Colonic mucosa (tissue), 4 donors: ENCODE measurements around the gene CYP2W1. TPM values are rescaled to one million over a fixed set of nuclear protein-coding genes. Genes with fewer than 3 reads are reported as not detected.

Experiments
- DNase-seq: peaks from one replicate; pipeline ENCODE4 v3.0.0-alpha.2; 2020
- H3K27ac ChIP-seq: fragments of 200-600 bp; one replicate; pipeline ENCODE4 v1.8.0; 2021
- H3K27me3 ChIP-seq: fragments of 200-600 bp; one replicate; pipeline ENCODE4 v1.8.0; 2021
- H3K36me3 ChIP-seq: fragments of 200-600 bp; one replicate; pipeline ENCODE4 v1.8.0; 2021
- H3K4me1 ChIP-seq: fragments of 200-600 bp; one replicate; pipeline ENCODE4 v1.8.0; 2021; ENCODE audit warnings: mild to moderate bottlenecking
- H3K4me3 ChIP-seq: fragments of 200-600 bp; one replicate; pipeline ENCODE4 v1.8.0; 2021
- H3K9ac ChIP-seq, 2 donors: one replicate each; pipeline ENCODE4 v1.7.0; 2013; ENCODE audit warnings: control low read depth in 2 of 2, low read depth in 2 of 2, low read length in 2 of 2
- H3K9me3 ChIP-seq: fragments of 200-600 bp; one replicate; pipeline ENCODE4 v1.8.0; 2021
- intact Hi-C: fragments of 100-400 bp; cut with DNase I; formaldehyde crosslinking; loops from one replicate; pipeline ENCODE4 v1.14.1; 2022
- total RNA-seq, 2 donors: library from RNA; stranded (reverse); fragmentation: NEBNext Ultra II Directional in 1 of 2; extraction: Animal tissue kit (Norgen Biotek cat#: 25700) in 1 of 2; gene quantifications; one replicate each; pipeline ENCODE4 v1.2.1, GENCODE V29; 2021
- TF ChIP-seq, protein P1 (sequence below): fragments of 200-600 bp; IDR thresholded peaks from one replicate; pipeline ENCODE4 v1.8.0; 2022; ENCODE audit warnings: antibody characterized with exemption, mild to moderate bottlenecking
- donor health status: healthy.
- donor health status: DM: no; HTN: no; CAD: no.
- donor health status: DM: no; HTN: no; CAD: no.

The CYP2W1 gene
- total RNA-seq, 2 donors from 2014 or later: 2.7 to 4.5 TPM

DNA sequence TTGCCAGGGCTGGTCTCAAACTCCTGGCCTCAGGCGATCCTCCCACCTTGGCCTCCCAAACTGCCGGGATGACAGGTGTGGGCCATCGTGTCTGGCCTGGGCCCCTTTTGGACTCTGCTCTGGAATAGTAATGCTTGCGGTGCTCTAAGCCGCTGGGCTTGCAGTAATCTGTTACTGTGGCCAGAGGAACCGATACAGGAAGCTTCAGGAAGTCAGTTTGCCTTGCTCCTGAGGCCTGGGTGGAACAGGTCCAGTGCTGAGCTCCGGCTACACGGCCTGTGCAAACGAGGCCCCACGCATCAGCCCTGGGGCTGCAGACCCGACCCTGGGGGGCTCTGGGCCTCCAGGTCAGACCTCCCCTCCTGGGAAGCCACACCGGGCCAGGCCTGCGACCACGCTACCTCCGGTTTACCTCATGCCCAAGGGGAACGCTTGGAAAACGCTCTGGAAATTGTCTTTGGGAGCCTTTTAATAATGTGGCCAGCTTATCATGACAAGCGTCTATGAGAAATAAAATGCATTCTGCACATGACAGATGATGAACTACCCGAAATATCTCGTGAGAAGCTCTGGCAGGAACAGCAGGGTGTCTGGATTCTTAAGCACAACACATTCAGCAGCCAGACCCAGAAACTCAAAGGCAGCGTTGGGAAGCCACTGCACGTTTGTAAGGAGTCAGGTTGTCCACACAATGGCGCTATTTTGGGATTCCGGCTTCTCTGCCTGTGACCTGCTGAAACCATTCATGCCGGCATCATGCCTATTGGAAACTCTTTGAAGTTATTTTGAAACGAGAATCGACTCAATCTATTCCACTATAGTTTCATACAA is 18.4 kb upstream of the CYP2W1 start:
- Histone ChIP-seq H3K36me3 (no peaks in the 10 kb centered on the region), H3K4me1 (no peaks in the 10 kb centered on the region), H3K27ac (no peak overlapping the region), H3K4me3 (no peak overlapping the region), H3K9me3 (no peaks in the 10 kb centered on the region), H3K9ac (peak overlapping the region in 1 of 2 donors; percentile 32), H3K27me3 (no peaks in the 10 kb centered on the region)
- no peak for DNase-seq
- intact Hi-C loops: no loop called here
- TF ChIP-seq, protein P1, sequence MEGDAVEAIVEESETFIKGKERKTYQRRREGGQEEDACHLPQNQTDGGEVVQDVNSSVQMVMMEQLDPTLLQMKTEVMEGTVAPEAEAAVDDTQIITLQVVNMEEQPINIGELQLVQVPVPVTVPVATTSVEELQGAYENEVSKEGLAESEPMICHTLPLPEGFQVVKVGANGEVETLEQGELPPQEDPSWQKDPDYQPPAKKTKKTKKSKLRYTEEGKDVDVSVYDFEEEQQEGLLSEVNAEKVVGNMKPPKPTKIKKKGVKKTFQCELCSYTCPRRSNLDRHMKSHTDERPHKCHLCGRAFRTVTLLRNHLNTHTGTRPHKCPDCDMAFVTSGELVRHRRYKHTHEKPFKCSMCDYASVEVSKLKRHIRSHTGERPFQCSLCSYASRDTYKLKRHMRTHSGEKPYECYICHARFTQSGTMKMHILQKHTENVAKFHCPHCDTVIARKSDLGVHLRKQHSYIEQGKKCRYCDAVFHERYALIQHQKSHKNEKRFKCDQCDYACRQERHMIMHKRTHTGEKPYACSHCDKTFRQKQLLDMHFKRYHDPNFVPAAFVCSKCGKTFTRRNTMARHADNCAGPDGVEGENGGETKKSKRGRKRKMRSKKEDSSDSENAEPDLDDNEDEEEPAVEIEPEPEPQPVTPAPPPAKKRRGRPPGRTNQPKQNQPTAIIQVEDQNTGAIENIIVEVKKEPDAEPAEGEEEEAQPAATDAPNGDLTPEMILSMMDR: no peak

DNA sequence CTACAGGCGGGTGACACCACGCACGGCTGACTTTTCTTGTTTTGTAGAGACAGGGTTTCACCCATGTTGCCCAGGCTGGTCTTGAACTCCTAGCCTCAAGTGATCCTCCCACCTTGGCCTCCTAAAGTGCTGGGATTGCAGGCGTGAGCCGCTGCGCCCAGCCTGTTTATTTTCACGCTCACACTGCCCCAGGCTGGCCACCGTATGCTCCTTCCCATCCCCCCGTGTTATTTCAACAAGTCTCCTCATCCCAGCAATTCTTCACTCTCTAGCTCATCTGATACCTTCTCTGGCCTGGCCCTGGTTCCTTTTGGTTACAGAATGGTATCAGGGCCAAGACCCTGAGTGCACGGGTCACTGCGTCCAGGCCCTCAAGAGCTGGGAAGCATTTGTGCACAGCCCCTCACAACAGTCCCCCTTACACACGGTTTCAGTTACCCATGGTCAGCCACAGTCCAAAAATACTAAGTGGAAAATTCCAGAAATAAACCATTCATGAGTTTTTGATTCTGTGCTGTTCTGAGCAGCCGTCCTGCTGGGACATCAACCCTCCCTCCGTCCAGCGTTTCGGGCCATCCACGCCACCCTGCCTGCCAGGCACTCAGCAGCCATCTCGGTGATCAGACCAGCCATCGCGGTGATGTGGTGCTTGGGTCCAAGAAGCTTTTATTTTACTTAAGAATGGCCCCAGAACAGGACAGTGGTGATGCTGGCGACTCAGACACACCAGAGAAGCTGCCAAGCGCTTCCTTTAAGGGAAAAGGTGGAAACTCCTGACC is 16.5 kb upstream of the CYP2W1 start:
- TF ChIP-seq, protein P1: no peak
- intact Hi-C loops: no loop called here
- Histone ChIP-seq H3K27me3 (no peaks in the 10 kb centered on the region), H3K4me3 (no peak overlapping the region), H3K4me1 (no peaks in the 10 kb centered on the region), H3K27ac (no peak overlapping the region), H3K9me3 (no peaks in the 10 kb centered on the region), H3K9ac (no peak overlapping the region), H3K36me3 (no peaks in the 10 kb centered on the region)
- no peak for DNase-seq

DNA sequence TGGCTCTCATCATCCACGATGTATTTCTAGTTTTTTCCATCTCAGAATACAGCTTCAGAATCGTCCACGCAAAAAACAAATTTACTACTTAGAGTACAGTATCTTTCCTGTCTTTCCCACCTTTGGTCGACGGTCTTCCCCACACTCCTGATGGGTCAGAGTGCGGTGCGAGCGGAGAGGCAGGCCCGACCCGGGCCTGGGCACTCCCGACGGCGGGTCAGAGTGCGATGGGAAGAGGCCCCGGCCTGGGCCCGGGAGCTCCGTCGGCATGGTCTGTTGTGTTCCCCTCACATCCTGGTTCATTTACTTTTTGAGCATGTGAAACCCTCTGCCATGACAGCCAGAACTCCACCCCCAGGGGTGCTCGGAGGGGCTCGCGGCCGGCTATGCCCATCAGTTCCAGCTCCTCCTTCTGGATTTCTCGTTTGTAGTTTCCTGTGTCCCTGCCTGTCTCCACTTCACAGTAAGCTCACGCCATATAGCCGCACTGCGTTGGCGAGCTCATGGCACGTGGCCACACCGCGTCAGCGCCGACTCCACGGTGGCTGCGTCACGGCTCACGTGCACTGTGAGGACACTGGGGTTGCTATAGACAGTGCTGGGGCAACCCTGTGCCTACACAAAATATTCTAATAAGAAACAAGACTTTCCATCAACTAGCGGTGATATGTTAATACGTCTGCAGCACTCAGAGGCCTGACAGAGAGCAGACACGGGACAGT is 15.5 kb upstream of the CYP2W1 start:
- Histone ChIP-seq H3K4me1 (no peaks in the 10 kb centered on the region), H3K9me3 (no peaks in the 10 kb centered on the region), H3K36me3 (no peaks in the 10 kb centered on the region), H3K27ac (no peak overlapping the region), H3K27me3 (no peaks in the 10 kb centered on the region), H3K4me3 (no peak overlapping the region), H3K9ac (no peak overlapping the region)
- TF ChIP-seq, protein P1: no peak
- DNase-seq: no peak
- intact Hi-C loops: no loop called here

DNA sequence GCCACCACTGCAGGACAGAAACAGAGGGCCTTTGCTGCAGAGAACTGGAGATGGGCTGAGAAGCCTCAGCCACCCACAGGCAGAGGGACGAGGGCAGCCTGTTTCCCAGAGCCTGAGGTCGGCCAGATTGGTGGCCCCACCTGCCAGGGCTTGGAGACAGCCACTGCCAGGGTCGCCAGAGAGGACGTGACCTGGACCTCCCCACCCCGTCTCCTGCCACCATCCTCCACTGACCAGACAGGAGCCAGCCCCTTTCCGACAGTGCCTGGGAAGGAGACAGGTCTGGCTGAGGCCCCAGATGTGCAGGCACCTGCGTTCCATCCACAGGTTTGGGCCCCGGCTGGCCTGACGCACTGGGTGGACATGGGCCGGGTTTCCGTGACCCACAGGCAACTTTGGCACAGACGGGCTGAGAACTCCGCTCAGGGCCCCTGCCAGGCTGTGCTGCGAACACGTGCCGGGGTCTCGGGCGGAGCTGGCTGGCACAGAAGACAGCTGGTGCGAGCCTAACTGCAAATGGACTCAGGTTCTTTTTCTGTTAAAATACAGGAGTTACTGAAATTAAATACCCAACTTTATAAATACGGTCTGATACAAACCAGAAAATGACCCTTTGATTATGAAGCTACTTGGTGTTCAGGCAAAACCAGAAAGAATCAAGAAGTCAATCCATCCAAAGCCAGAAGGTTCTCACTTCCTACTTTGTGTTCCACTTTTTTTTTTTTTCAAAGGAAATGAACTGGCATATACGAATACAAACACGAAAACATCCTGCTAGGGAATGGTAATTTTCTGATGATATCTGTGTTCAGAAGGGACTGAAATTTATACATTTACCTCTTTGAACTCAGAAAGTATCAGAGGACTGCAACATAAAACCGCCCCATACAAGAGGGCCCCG is 14.5 kb upstream of the CYP2W1 start:
- TF ChIP-seq, protein P1: no peak
- Histone ChIP-seq H3K4me1 (peaks cover 5% of the 10 kb centered on the region), H3K27me3 (no peaks in the 10 kb centered on the region), H3K4me3 (no peak overlapping the region), H3K27ac (no peak overlapping the region), H3K36me3 (no peaks in the 10 kb centered on the region), H3K9me3 (no peaks in the 10 kb centered on the region), H3K9ac (no peak overlapping the region)
- intact Hi-C loops: no loop called here
- DNase-seq: no peak
